Neuronal stem cell (in vitro differentiated cells): Measurements from ENCODE around the gene RNASEH1.

ENCODE experiments used
- DNase-seq: peaks from one replicate; pipeline ENCODE4 v3.0.0-alpha.2; 2013; ENCODE audit warnings: low spot score
- H2AFZ ChIP-seq: one replicate; pipeline ENCODE4 v1.6.1; 2013; ENCODE audit warnings: mild to moderate bottlenecking, low read length, inconsistent platforms
- H2AK5ac ChIP-seq: 2 replicates; pipeline ENCODE4 v1.6.1; 2013; ENCODE audit warnings: low read depth, mild to moderate bottlenecking, inconsistent platforms, low read length, moderate library complexity, mixed read lengths
- H2BK120ac ChIP-seq: 2 replicates; pipeline ENCODE4 v1.6.1; 2013; ENCODE audit warnings: low read depth, mild to moderate bottlenecking, inconsistent platforms, low read length, moderate library complexity, mixed read lengths
- H2BK12ac ChIP-seq: one replicate; pipeline ENCODE4 v1.6.1; 2013; ENCODE audit warnings: low read length, inconsistent platforms
- H2BK15ac ChIP-seq: 2 replicates; pipeline ENCODE4 v1.6.1; 2013; ENCODE audit warnings: mild to moderate bottlenecking, low read length, inconsistent platforms, mixed read lengths
- H2BK5ac ChIP-seq: one replicate; pipeline ENCODE4 v1.6.1; 2013; ENCODE audit warnings: inconsistent platforms, mild to moderate bottlenecking, low read length, moderate library complexity
- H3K14ac ChIP-seq: one replicate; pipeline ENCODE4 v1.6.1; 2013; ENCODE audit warnings: low read length, inconsistent platforms
- H3K18ac ChIP-seq: 2 replicates; pipeline ENCODE4 v1.6.1; 2013; ENCODE audit warnings: low read length, inconsistent platforms
- H3K23ac ChIP-seq: 2 replicates; pipeline ENCODE4 v1.6.1; 2013; ENCODE audit warnings: low read depth, mild to moderate bottlenecking, mixed read lengths, low read length, inconsistent platforms; ENCODE audit not compliant: poor library complexity
- H3K27ac ChIP-seq: replicated peaks from 3 replicates; pipeline ENCODE4 v1.5.1; 2013; ENCODE audit warnings: low read length, inconsistent platforms
- H3K27me3 ChIP-seq, 3 experiments: 2 replicates each; pipeline ENCODE4 v1.6.1; 2013; ENCODE audit warnings: low read length in 3 of 3, mild to moderate bottlenecking in 2 of 3, inconsistent platforms in 1 of 3, low read depth in 1 of 3, mixed read lengths in 1 of 3, moderate library complexity in 1 of 3; ENCODE audit not compliant: control insufficient read depth in 3 of 3, insufficient read depth in 3 of 3
- H3K36me3 ChIP-seq, 2 donors: replicated peaks in 1 of 2; 2 replicates each; pipeline ENCODE4 v1.6.1; 2013; ENCODE audit warnings: low read length in 2 of 2; ENCODE audit not compliant: control insufficient read depth in 2 of 2, insufficient read depth in 2 of 2
- H3K4ac ChIP-seq: 2 replicates; pipeline ENCODE4 v1.6.1; 2013; ENCODE audit warnings: inconsistent platforms, mild to moderate bottlenecking, low read length, moderate library complexity
- H3K4me1 ChIP-seq, 2 donors: 1 replicate in 1 of 2; 2 replicates in 1 of 2; pipeline ENCODE4 v1.6.1; 2013; ENCODE audit warnings: low read length in 2 of 2, low read depth in 1 of 2; ENCODE audit not compliant: control insufficient read depth in 2 of 2, insufficient read depth in 1 of 2
- H3K4me2 ChIP-seq: one replicate; pipeline ENCODE4 v1.6.1; 2013; ENCODE audit warnings: mild to moderate bottlenecking, low read length, inconsistent platforms; ENCODE audit not compliant: insufficient read depth, poor library complexity, severe bottlenecking
- H3K4me3 ChIP-seq, 2 donors: 2 replicates each; pipeline ENCODE4 v1.5.1; 2013; ENCODE audit warnings: low read length in 2 of 2, mild to moderate bottlenecking in 2 of 2, inconsistent platforms in 1 of 2, moderate library complexity in 1 of 2
- H3K79me1 ChIP-seq: one replicate; pipeline ENCODE4 v1.6.1; 2013; ENCODE audit warnings: low read depth, mild to moderate bottlenecking, inconsistent platforms, low read length, moderate library complexity
- H3K9ac ChIP-seq: one replicate; pipeline ENCODE4 v1.6.1; 2013; ENCODE audit warnings: mild to moderate bottlenecking, low read depth, low read length, inconsistent platforms; ENCODE audit not compliant: poor library complexity
- H3K9me3 ChIP-seq, 2 donors: replicated peaks in 1 of 2; 2 replicates each; pipeline versions ENCODE3 to v1.6.1; 2013; ENCODE audit warnings: low read length in 2 of 2, mild to moderate bottlenecking in 2 of 2, inconsistent platforms in 1 of 2, low read depth in 1 of 2, mixed read lengths in 1 of 2, moderate library complexity in 1 of 2; ENCODE audit not compliant: control insufficient read depth in 2 of 2, insufficient read depth in 1 of 2
- H4K8ac ChIP-seq: one replicate; pipeline ENCODE4 v1.6.1; 2013; ENCODE audit warnings: low read depth, mild to moderate bottlenecking, inconsistent platforms, low read length, moderate library complexity
- H4K91ac ChIP-seq: one replicate; pipeline ENCODE4 v1.6.1; 2013; ENCODE audit warnings: low read length, low read depth, mild to moderate bottlenecking, inconsistent platforms; ENCODE audit not compliant: poor library complexity
- WGBS, 2 donors: extraction: QIAGEN DNeasy Blood & Tissue Kit; methylation state at CpG; one replicate each; pipeline ENCODE4 v1.1.7; 2013; ENCODE audit warnings: missing lambda C conversion rate in 2 of 2, mixed read lengths in 1 of 2; ENCODE audit not compliant: insufficient read length in 2 of 2, insufficient replicate concordance in 1 of 2; ENCODE audit errors: extremely low coverage in 2 of 2; 5-methylcytosine and 5-hydroxymethylcytosine counted together

Gene RNASEH1

GRCh38 chr2:3588084-3588483 lies 30.0 kb upstream of the RNASEH1 start:
- H3K4me3 ChIP-seq = no peak overlapping the region
- H2BK12ac ChIP-seq = no peak overlapping the region
- H3K23ac ChIP-seq = no peak overlapping the region
- no peak overlapping the region for H3K14ac ChIP-seq
- no CpG with 5 or more reads among the region's 7 CpGs for WGBS, 2 donors
- H2BK120ac ChIP-seq = no peak overlapping the region
- H2BK5ac ChIP-seq = no peak overlapping the region
- no peak overlapping the region for H4K8ac ChIP-seq
- H3K9ac ChIP-seq = no peak overlapping the region
- peaks cover 13 to 26% of the 10 kb centered on the region in 2 donors for H3K36me3 ChIP-seq
- no peaks in the 10 kb centered on the region for H3K79me1 ChIP-seq
- no peak overlapping the region for H3K4ac ChIP-seq
- H4K91ac ChIP-seq = no peak overlapping the region
- H3K18ac ChIP-seq = no peak overlapping the region
- H3K27ac ChIP-seq = no peak overlapping the region
- no peak overlapping the region for H3K4me2 ChIP-seq
- no peak overlapping the region for H2AK5ac ChIP-seq
- DNase-seq = no peak
- H3K27me3 ChIP-seq = no peaks in the 10 kb centered on the region
- no peaks in the 10 kb centered on the region for H3K9me3 ChIP-seq
- no peak overlapping the region for H2BK15ac ChIP-seq
- no peak overlapping the region for H2AFZ ChIP-seq
- no peaks in the 10 kb centered on the region for H3K4me1 ChIP-seq

- Histone ChIP-seq H3K14ac (no peak overlapping the region), H3K9me3 (no peaks in the 10 kb centered on the region), H2BK120ac (no peak overlapping the region), H3K4me1 (no peaks in the 10 kb centered on the region), H3K79me1 (no peaks in the 10 kb centered on the region), H3K27me3 (no peaks in the 10 kb centered on the region), H3K27ac (no peak overlapping the region), H3K18ac (no peak overlapping the region), H3K9ac (no peak overlapping the region), H4K91ac (no peak overlapping the region), H2BK5ac (no peak overlapping the region), H3K4me2 (no peak overlapping the region), H2BK12ac (no peak overlapping the region), H3K4me3 (no peak overlapping the region), H3K23ac (no peak overlapping the region), H2BK15ac (no peak overlapping the region), H2AK5ac (no peak overlapping the region), H3K36me3 (peaks cover 13 to 32% of the 10 kb centered on the region in 2 donors), H3K4ac (no peak overlapping the region), H4K8ac (no peak overlapping the region), H2AFZ (no peak overlapping the region)
- no CpG with 5 or more reads among the region's 6 CpGs for WGBS, 2 donors
- DNase-seq = no peak
Observed at GRCh38 chr2:3587432-3587831, 29.3 kb upstream of the RNASEH1 start.

- Histone ChIP-seq H3K9ac (no peak overlapping the region), H2BK120ac (no peak overlapping the region), H3K18ac (no peak overlapping the region), H2BK15ac (no peak overlapping the region), H3K79me1 (no peaks in the 10 kb centered on the region), H3K4me1 (no peaks in the 10 kb centered on the region), H2AK5ac (no peak overlapping the region), H4K8ac (no peak overlapping the region), H3K36me3 (peaks cover 14 to 36% of the 10 kb centered on the region in 2 donors), H4K91ac (no peak overlapping the region), H2BK12ac (no peak overlapping the region), H3K23ac (no peak overlapping the region), H2AFZ (no peak overlapping the region), H3K27ac (no peak overlapping the region), H3K4me3 (no peak overlapping the region), H3K4ac (no peak overlapping the region), H2BK5ac (no peak overlapping the region), H3K27me3 (no peaks in the 10 kb centered on the region), H3K9me3 (no peaks in the 10 kb centered on the region), H3K14ac (no peak overlapping the region), H3K4me2 (no peak overlapping the region)
- DNase-seq = no peak
- WGBS, 2 donors = no CpG with 5 or more reads among the region's 5 CpGs
Observed at GRCh38 chr2:3587021-3587420, 28.9 kb upstream of the RNASEH1 start.

GRCh38 chr2:3586220-3586619 lies 28.1 kb upstream of the RNASEH1 start:
- no peak overlapping the region for H2BK15ac ChIP-seq
- no peak overlapping the region for H2AK5ac ChIP-seq
- H2BK12ac ChIP-seq = no peak overlapping the region
- no peaks in the 10 kb centered on the region for H3K79me1 ChIP-seq
- H3K9me3 ChIP-seq = no peaks in the 10 kb centered on the region
- no peak for DNase-seq
- H2AFZ ChIP-seq = no peak overlapping the region
- no peak overlapping the region for H3K27ac ChIP-seq
- no peak overlapping the region for H2BK120ac ChIP-seq
- no peak overlapping the region for H3K4ac ChIP-seq
- no CpG with 5 or more reads among the region's 16 CpGs for WGBS, 2 donors
- H3K23ac ChIP-seq = no peak overlapping the region
- no peak overlapping the region for H3K9ac ChIP-seq
- H3K27me3 ChIP-seq = no peaks in the 10 kb centered on the region
- no peak overlapping the region for H3K14ac ChIP-seq
- no peaks in the 10 kb centered on the region for H3K4me1 ChIP-seq
- no peak overlapping the region for H3K18ac ChIP-seq
- H4K91ac ChIP-seq = no peak overlapping the region
- no peak overlapping the region for H2BK5ac ChIP-seq
- H3K4me2 ChIP-seq = no peak overlapping the region
- H3K36me3 ChIP-seq = peaks cover 22 to 44% of the 10 kb centered on the region in 2 donors
- peak overlapping the region in 1 of 2 donors; percentile 57 for H3K4me3 ChIP-seq
- H4K8ac ChIP-seq = no peak overlapping the region
